Umbilical cord (tissue), 2 donors: ENCODE data around the gene VGLL4. TPM values are rescaled to one million over a fixed set of nuclear protein-coding genes. Genes with fewer than 3 reads are reported as not detected.
"Not testable (repeated sequence)": the region's sequence is repeated elsewhere in the genome, so short reads cannot be mapped to it uniquely, and the experiment has no call there.

Source experiments
- DNase-seq: peaks from one replicate; pipeline ENCODE4 v3.0.0-alpha.2; 2015; ENCODE audit warnings: low spot score
- total RNA-seq: library from RNA; depleted of rRNA; stranded (reverse); fragments of >200 nt; gene quantifications from one replicate; pipeline ENCODE4 v1.2.3, GENCODE V29; 2014; ENCODE audit warnings: low replicate concordance; ENCODE audit not compliant: insufficient read depth

Gene VGLL4
- total RNA-seq, 1 donor from 2014 or later: 122 TPM

DNA sequence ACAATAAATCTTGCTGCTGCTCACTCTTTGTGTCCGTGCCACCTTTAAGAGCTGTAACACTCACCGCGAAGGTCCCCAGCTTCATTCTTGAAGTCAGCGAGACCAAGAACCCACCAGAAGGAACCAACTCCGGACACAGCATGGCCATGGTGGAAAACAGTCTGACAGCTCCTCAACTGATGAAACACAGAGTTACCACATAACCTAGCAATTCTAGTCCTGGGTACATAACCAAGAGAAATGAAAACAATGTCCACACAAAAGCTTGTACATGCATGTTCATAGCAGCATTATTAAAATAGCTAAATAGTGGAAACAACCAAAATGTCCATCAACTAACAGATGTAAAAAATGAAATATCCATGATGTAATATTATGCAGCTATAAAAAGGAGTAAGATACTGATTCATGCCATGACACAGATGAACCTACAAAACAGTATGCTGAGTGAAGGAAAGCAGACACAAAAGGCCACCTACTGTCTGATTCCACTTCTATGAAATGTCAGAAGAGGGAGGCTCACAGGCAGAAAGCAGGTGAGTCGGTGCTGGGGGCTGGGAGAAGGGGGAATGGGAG, 36.8 kb downstream of the VGLL4 start:
- DNase-seq: no peak

DNA sequence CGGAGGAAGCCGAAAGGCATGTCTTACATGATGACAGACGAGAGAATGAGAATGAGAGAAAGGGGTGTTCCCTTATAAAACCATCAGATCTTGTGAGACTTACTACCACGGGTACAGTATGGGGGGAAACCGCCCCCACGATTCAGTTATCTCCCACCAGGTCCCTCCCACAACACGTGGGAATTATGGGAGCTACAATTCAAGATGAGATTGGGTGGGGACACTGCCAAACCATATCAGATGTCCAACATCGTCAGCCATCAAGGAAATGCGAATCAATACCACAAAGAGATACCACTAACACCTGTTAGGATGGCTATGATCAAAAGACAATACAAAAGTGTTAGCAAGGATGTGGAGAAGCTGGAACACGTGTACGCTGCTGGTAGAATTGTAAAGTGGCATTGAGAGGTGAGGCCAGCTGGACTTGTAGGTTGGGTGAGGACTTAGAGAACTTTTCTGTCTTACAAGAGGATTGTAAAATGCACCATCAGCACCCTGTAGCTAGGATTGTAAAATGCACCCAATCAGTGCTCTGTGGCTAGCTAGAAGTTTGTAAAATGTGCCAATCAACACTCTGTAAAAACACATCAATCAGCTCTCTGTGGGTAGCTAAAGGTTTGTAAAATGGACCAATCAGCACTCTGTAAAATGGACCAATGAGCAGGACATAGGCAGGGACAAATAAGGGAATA, 37.5 kb downstream of the VGLL4 start:
- DNase-seq: no peak

GRCh38 chr3:11605398-11605797, 38.3 kb downstream of the VGLL4 start:
- no peak for DNase-seq

DNA sequence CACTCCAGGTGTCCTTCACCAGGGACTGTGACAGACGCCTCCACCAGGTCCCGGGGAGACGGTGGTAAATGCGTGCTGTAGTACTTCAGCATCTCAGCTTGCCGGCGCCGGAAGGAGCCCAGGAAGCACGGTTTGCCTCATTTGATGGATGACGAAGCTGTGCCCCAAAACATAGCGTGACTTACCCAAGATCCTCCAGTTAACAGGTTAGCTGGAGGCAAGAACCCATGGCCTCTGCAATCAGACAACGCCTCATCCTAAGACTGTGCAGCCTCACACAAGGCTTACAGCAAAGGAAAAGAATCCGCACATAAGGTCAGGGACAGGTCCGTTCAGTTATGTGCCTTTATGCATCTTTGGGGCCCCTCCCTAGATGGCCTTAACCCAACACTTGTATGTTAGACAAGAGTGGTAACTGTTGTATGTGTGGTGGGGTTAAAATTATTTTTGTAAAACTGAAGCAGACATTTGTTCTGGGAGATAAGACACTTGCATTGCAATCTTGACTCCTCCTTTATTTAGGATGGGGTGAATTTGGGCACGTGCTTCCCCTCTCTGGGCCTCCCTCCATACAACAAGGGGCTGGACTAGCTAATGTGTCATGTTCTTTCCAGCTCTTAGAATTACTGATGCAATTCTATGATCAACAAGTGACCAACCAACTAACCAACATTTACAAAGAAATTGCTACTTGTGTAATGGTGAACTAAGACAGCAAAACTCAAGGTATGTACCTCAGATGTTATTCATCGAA, 39.4 kb downstream of the VGLL4 start:
- peak; percentile 80 for DNase-seq

GRCh38 chr3:11603628-11604027, 40.1 kb downstream of the VGLL4 start:
- DNase-seq: peak; percentile 94

GRCh38 chr3:11602886-11603527, 40.7 kb downstream of the VGLL4 start:
- DNase-seq: no peak

- DNase-seq: no peak
Observed at GRCh38 chr3:11602239-11602840, 41.4 kb downstream of the VGLL4 start.

DNA sequence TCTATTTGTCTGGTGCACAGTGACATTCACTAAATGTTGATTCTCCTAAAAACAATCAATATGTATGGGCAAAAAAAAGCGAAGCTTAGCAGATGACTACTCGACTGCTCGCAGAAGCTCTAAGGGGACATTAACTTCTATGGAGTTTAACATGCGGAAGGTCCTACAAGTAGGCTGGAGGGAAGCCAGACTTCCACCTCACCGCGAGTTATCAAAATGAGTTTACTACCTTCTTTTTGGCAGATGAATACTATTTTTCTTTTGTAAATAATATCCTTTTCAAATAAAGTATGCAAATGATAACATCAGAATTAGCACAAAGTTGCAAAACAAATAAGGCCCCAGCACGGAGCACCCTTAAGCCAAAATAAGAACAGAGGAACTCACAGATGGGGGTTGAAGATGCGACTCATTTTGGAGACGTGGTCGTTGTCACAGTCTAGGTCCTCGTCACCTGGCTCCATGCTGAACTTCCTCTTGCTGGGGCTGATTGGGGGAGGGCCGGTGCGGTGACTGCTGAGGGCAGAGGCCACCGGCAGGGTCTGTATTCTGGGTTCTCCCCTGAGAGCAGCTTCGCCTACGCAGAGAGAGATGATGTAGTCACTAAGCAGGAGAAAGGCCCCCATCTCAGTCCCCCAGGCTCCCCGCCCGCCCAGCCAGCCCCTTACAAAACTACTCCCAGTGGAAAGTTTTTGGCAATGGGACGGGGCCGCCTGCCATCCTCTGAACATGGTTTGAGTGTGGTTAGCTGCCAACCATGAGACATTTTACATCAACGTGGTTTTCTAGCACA, 42.1 kb downstream of the VGLL4 start:
- DNase-seq: no peak

DNA sequence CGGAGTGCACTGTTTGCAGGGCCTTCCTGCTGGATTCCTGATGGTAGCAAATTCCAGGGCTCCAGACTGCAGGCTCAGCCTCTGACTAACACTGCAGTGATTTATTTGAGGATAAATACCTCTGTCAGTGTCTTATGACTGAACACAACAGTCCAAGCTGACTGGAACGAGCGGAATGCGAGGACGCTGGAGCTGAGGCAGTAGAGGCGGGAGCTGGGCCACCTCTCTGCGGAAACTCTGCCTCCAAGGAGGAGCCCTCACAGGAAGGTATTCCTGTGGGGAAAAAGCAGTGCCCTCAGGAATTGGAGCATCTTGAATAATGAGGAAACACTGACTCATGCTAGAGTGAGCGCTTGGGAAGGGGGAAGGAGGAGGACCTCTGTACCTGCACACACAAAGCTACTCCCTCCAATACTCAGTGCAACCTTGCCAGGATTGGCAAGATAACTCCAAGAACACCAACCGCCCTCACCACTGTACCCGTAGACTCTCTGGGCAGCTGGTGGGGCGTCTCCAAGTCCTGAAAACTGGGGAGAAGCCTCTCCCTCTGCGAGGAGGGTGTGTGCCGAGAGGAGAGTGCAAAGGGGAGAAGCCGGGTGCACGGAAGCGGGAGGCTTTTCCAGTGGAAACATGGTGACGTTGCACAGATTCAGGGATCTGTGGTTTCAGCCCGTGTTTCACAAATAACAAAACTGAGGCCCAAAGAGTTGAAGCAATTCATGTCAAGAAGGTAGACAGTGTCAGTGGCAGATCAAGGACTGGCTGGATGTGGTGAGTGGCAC, 43.0 kb downstream of the VGLL4 start:
- DNase-seq: peak; percentile 99

- DNase-seq: no peak
Observed at GRCh38 chr3:11596387-11596786, 47.3 kb downstream of the VGLL4 start.

- DNase-seq: not testable (repeated sequence)
Observed at GRCh38 chr3:11595024-11595423, 48.7 kb downstream of the VGLL4 start.

DNA sequence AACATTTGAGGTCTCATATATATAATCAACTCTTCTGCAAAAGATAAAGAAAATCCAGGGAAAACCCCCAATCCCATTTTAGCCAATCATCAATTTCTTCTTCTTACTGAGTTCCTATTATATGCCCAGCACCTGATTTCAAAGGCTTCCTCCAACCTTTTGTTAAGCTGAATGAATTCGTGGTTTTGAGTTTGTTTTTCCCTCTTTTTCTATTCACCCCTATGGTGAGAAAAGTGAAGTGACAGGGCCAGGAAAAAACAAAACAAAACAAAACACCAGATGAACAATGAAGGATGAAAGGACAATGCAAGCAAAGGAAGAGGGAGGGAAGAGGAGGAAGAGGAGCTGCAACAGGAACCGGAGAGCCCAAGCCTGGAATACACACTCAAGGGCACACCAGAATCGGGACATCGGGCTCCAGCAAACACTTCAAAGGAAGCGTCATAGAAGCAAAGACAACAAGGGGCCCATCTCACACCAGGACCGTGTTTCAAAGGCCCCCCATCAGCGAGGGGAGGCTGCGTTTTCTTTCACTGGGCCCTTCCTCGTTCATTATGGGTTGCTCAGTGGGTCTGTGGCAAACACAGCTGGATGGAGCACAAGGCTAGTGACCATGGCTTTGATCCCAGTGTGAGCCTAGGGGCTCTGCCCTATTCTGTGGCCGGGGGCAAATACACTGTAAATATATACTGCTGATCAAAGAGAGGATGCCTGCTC, 50.2 kb downstream of the VGLL4 start:
- no peak for DNase-seq

- peak; percentile 72 for DNase-seq
Observed at GRCh38 chr3:11592445-11593298, 51.0 kb downstream of the VGLL4 start.

DNA sequence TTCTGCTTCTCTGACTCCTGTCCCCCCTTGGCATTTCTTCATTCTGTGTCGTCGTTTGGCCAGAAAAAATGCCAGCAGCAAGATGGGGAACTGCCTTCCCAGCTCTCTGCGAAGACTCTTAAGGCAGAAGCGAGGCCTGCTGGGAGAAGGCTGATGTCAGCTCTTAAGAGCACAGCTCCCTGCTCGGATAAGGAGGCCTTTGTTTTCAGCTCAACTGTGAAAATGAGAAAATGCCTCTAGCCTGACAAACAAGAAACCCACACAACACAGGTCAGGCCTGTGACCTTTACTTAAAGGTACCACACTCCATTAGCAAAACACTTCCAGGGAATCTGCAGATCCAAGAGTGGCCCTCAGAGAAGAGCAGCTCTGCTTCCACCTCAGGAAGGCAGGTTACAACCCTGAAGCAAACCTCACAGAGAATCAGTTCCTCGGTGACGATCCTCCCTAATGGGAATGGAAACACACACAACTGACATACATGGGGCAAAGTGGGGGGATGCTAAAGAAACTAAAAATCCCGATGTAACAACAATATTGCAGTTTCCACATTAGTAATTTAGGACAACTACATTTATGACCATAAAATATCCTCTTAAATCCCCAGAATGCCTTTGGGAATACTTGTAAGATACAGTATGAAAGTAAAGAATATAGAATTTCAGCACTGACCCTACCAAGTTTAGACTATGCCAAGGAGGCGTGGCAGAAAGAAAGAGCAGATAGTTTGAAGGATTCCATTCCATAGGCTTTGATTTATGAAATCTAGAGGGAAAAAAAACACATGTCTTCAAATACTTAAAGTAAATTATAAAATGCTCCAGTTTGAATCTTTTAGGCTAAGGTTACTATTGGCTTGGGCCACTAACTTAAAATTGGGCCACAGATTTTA, 52.1 kb downstream of the VGLL4 start:
- peak; percentile 92 for DNase-seq

DNA sequence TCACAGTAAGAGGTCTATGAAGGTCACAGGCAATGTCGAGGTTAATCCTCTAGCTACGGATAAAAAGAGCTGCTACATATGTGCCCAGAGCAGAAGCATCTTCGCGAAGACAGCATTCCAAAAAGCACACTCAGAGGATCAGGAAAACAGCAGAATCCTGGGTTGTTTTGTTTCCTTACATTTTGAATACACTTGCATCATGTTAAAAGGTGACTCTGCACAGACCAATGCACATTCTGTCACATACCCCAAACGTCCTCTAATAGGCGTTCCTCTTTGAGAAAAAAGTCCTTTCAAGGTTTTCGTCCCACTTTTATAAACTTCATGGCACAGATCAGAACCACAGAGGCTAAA, 52.7 kb downstream of the VGLL4 start:
- DNase-seq: no peak

DNA sequence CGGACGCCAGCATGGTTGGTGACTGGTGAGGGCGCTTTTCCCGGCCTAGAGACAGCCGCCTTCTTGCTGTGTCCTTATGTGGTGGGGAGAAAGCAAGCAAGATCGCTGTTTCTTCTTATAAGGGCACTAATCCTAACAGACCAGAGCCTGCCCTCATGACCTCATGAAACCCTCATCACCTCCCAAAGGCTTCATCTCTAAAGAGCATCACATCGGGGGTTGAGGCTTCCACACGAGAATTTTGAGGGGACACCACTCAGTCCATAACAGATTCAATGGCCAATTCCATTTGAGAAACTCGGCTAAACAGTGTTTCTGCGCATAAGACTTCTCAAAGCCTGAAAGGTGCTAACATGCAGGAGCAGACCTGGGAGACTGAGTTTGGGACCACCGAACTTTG, 54.0 kb downstream of the VGLL4 start:
- DNase-seq: no peak

DNA sequence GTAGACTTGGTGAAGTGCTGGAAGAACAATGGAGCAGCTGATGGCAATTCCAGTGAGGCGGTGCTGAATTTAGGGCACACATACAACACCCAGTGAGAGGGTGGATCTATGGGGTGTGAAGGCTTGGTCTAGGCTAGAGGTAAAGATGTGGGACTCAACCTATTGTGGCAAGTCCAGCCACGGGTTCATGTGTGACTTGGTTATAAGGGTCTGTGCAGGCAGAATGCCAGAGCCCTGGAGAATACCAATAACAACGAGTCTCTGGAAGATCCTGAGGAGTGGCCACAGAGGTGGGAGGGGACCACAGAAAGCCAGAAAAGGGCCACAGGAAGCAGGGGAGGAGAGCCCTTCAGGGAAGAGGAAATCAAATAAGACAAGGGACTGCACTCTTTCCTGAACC, 55.0 kb downstream of the VGLL4 start:
- DNase-seq: no peak

GRCh38 chr3:11588338-11588737, 55.4 kb downstream of the VGLL4 start:
- DNase-seq: no peak
